Fibroblast of villous mesenchyme (primary cell): ENCODE measurements around the gene CBX3. TPM values are rescaled to one million over a fixed set of nuclear protein-coding genes. Genes with fewer than 3 reads are reported as not detected.

ENCODE experiments used
- DNase-seq: peaks from one replicate; pipeline ENCODE4 v3.0.0-alpha.2; 2010; ENCODE audit warnings: low read depth
- H3K4me3 ChIP-seq: 2 replicates; pipeline ENCODE4 v1.5.1; 2011; ENCODE audit warnings: low read depth, mild to moderate bottlenecking, low read length
- total RNA-seq: library from RNA; depleted of rRNA; stranded (reverse); fragments of >200 nt; gene quantifications from 2 replicates; pipeline ENCODE4 v1.2.3, GENCODE V29; 2012
- TF ChIP-seq, protein P1 (sequence below): IDR thresholded peaks from 2 replicates; pipeline ENCODE4 v1.5.1; 2012; ENCODE audit warnings: low read depth, mild to moderate bottlenecking, low read length; ENCODE audit not compliant: insufficient read depth

CBX3 gene
- total RNA-seq, 1 donor = 134 TPM

DNA sequence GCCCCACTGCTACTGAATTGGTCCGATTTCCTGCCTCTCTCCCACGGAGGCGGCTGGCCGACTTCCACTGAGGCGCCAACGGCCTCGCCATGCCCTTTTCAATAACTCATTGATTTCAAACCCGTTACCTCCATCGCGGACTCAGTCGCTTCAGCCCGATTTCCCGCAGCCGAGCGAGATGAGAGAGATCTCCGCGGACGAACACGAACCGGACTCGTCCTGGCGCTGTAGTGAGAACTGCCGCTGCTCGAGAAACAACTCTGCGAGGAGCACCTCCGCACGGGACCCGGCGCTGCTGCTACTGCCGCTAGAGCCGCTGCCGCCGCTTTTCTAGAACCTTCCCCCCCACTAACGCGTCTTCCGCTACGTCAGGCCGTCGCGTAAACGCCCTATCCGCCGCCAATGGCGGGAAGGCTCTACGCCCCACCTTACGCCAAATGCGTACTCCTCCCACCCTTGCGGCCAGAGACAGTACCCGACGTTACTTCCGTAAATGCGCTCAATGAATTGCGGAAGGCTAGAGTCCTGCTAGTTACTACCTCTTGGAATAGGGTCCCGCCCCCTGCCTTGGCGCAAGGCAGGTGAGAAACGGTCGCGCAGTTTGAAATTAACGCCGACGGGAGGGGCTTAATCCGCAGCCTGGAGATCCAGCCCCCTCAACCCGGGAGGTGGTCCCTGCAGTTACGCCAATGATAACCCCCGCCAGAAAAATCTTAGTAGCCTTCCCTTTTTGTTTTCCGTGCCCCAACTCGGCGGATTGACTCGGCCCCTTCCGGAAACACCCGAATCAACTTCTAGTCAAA is 900 bp upstream of the CBX3 start, which contains the start of gene HNRNPA2B1:
HNRNPA2B1 (minus strand) TSS at position 303 of the 803 bp plus-strand sequence; CDS start at position 134, 169 bp downstream.
- H3K4me3 ChIP-seq = peak within 1 kb of the TSS; percentile 97
- DNase-seq = peak; percentile 98
- TF ChIP-seq, protein P1, sequence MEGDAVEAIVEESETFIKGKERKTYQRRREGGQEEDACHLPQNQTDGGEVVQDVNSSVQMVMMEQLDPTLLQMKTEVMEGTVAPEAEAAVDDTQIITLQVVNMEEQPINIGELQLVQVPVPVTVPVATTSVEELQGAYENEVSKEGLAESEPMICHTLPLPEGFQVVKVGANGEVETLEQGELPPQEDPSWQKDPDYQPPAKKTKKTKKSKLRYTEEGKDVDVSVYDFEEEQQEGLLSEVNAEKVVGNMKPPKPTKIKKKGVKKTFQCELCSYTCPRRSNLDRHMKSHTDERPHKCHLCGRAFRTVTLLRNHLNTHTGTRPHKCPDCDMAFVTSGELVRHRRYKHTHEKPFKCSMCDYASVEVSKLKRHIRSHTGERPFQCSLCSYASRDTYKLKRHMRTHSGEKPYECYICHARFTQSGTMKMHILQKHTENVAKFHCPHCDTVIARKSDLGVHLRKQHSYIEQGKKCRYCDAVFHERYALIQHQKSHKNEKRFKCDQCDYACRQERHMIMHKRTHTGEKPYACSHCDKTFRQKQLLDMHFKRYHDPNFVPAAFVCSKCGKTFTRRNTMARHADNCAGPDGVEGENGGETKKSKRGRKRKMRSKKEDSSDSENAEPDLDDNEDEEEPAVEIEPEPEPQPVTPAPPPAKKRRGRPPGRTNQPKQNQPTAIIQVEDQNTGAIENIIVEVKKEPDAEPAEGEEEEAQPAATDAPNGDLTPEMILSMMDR = no peak

DNA sequence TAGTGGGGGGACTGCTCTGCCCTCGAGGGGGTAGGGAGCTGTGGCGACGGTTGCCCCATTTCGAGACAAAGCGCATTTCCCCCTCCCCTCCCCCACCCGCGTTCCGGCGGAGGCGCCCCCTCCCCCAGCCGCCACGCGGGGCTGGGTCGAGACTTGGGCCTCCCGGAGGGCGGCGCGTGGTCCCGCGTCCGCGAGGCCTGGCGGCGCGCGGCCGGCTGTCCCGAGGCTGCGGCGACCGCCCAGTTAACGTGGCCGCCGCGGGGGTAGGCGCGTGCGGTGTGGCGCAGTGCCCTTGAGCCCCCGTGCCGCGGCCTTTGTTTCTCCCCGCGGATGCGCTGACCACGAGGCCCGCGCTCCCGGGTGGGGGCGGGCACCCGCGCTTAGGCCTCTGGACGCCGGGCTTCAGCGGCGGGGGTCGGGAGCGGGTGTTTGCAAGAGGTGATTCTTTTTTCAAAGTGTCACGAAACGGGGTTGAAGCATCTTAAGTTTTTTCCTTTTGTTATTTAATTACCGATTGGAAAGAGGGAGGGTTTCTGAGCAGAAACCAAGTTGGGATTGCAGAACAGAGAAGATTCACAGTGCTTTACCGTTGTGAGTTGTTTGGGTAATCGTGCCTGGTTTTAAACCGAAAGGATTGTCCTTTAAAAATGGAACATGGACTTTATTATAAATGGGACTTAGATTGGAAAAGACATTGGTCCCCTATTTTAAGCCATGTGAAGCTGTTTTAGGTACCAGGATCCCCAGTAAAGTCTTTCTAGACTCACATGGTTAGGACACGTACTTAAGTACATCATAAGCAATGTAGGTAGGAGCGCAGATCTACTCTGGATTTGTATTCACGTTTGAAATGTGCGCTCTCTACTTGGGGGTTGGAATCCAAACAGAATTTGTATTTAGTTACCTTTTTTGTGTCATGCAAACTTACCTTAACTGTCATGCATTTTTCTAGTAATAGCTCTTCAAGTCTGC is 760 bp downstream of the CBX3 start:
- H3K4me3 ChIP-seq = peak overlapping the region; percentile 97
- no peak for DNase-seq
- TF ChIP-seq, protein P1 = no peak

DNA sequence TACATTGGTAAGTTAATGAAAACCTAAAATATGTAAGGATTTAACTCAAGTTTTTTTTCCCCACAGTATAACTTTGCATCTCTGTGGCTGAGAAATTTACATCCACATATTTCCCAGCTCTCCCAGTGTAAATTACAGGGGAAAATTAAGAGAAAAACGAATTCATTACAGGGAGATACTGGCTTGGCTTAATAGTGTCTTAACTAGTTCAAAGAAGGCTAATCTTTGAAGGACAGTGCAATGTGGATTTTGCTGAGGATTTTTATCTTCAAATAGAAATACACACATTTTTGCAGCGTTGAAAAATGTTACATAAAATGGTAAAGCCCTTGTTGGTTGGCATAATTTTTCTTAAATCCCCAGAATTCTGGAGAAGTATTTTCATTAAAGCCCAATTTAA is 1.5 kb downstream of the CBX3 start:
- TF ChIP-seq, protein P1 = no peak
- no peak for DNase-seq
- peak overlapping the region; percentile 97 for H3K4me3 ChIP-seq

DNA sequence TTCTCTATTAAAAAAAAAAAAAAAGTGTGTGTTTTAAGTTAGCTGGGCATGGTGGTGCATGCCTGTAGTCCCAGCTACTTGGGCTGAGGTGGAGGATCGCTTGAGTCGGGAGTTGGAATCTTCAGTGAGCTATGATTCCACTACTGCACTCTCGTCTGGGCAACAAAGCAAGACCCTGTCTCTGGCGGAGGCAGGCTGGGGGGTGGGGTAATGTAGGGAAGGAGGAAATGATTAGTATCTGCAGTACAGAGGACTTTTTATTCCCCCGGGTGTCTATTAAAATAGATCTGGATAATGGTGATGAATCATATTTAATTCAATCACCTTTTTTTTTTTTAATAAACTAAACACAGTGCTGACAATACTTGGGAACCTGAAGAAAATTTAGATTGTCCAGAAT is 6.5 kb downstream of the CBX3 start:
- no peak overlapping the region for H3K4me3 ChIP-seq
- TF ChIP-seq, protein P1 = no peak
- no peak for DNase-seq

DNA sequence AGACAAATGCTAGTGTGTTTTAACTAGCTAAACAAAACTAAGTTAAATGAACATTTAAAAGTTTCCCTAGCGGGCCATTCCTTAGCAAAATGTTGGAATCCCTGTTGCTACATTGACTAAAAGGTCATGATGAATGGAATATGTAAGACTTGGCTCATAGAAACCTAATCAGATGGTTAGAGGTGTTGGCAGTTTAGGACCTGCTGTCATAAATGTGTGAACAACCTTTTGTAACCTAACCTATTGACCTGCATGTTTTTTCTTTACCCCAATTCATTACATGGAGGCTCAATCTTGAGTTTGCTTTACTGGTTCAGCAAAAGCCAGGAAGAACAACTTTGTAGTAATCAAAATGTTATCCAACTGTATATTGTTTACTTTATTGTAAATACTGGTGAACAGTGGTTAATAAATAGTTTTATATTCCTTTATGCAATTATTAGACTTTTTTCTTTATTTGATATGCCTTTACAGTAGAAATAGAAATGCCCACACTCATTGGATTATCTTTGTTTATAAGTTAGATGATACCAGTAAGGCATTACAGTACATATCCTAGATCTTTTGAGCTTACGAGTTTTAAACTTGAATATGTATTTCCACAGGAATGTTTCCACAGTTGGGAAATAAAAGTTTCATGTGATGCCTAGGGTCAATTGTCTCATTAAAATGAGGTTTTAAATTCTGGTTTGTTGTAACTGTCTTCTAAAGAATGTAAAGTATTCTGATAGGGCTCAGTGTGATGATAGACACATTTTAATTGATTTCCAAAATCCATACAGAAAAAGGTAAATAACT is 11.6 kb downstream of the CBX3 start:
- TF ChIP-seq, protein P1 = no peak
- DNase-seq = peak; percentile 39
- no peak overlapping the region for H3K4me3 ChIP-seq
